GM10266 (cell line): ENCODE measurements around the gene CAPS2.
"Not testable (repeated sequence)": the region's sequence is repeated elsewhere in the genome, so short reads cannot be mapped to it uniquely, and the experiment has no call there.

Source experiments
- DNase-seq: peaks from one replicate; pipeline ENCODE4 v3.0.0; 2012; ENCODE audit errors: extremely low spot score
- TF ChIP-seq, protein P1 (sequence below): IDR thresholded peaks from 2 replicates; pipeline ENCODE4 v1.5.1; 2012; ENCODE audit warnings: mild to moderate bottlenecking, low read depth; ENCODE audit not compliant: control insufficient read depth, insufficient read depth; ENCODE audit errors: missing control alignments

CAPS2 gene

DNA sequence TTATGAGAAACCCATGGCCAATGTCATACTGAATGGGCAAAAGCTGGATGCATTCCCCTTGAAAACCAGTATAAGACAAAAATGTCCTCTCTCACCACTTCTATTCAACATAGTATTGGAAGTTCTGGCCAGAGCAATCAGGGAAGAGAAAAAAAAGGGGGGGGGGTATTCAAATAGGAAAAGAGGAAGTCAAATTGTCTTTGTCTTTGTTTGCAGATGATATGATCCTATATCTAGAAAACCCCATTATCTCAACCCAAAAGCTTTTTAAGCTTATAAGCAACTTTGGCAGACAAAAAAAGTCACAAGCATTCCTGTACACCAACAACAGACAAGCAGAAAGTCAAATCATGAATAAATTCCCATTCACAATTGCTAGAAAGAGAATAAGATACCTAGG, 23.9 kb upstream of the CAPS2 start:
- TF ChIP-seq, protein P1, sequence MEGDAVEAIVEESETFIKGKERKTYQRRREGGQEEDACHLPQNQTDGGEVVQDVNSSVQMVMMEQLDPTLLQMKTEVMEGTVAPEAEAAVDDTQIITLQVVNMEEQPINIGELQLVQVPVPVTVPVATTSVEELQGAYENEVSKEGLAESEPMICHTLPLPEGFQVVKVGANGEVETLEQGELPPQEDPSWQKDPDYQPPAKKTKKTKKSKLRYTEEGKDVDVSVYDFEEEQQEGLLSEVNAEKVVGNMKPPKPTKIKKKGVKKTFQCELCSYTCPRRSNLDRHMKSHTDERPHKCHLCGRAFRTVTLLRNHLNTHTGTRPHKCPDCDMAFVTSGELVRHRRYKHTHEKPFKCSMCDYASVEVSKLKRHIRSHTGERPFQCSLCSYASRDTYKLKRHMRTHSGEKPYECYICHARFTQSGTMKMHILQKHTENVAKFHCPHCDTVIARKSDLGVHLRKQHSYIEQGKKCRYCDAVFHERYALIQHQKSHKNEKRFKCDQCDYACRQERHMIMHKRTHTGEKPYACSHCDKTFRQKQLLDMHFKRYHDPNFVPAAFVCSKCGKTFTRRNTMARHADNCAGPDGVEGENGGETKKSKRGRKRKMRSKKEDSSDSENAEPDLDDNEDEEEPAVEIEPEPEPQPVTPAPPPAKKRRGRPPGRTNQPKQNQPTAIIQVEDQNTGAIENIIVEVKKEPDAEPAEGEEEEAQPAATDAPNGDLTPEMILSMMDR = no peak

DNA sequence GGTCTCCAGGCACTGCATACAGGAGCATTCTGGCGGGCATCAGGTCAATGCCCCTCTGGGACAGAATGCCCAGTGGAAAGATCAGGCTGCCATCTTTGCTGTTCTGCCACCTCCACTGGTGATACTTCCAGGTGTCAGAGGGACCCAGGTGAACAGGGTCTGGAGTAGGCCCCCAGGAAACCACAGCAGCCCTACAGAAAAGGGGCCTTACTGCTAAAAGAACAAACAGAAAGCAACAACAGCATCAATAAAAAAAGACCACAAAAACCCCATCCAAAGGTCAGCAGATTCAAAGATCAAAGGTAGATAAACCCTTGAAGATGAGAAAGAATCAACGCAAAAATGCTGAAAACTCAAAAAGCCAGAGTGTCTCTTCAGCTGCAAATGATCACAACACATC, 20.3 kb upstream of the CAPS2 start:
- TF ChIP-seq, protein P1 = no peak
- no peak for DNase-seq

More for the DNA sequence above, 23.9 kb upstream of the CAPS2 start:
- no peak for DNase-seq

GRCh38 chr12:75349946-75350345, 19.8 kb upstream of the CAPS2 start:
- TF ChIP-seq, protein P1 = no peak
- DNase-seq = no peak

GRCh38 chr12:75346215-75346614, 16.1 kb upstream of the CAPS2 start:
- not testable (repeated sequence) for DNase-seq

GRCh38 chr12:75345531-75345930, 15.4 kb upstream of the CAPS2 start:
- no peak for DNase-seq
- TF ChIP-seq, protein P1 = no peak

GRCh38 chr12:75341873-75342272, 11.7 kb upstream of the CAPS2 start:
- TF ChIP-seq, protein P1 = no peak
- DNase-seq = no peak

- DNase-seq = peak; percentile 28
- TF ChIP-seq, protein P1 = no peak
These were observed 7.8 kb upstream of the CAPS2 start for GRCh38 chr12:75337905-75338304.

- peak; percentile 73 for DNase-seq
- TF ChIP-seq, protein P1 = peak; percentile 79
These were observed 4.4 kb upstream of the CAPS2 start, which contains the start of gene GLIPR1L1 for GRCh38 chr12:75334384-75335030. TSS of gene GLIPR1L1 (plus strand) at chr12:75334670. CDS start at chr12:75334729, 59 bp downstream.
